GM12865 (cell line): ENCODE data around the gene C9orf50.

Experiments used
- DNase-seq: peaks from one replicate; pipeline ENCODE4 v3.0.0; 2010; ENCODE audit warnings: low read depth
- H3K4me3 ChIP-seq: 2 replicates; pipeline ENCODE4 v1.5.1; 2011; ENCODE audit warnings: mild to moderate bottlenecking, low read depth, low read length, control low read depth
- TF ChIP-seq, protein P1 (sequence below): IDR thresholded peaks from 2 replicates; pipeline ENCODE4 v1.5.1; 2011; ENCODE audit warnings: low read length, control low read depth, low read depth, inconsistent platforms; ENCODE audit not compliant: insufficient read depth; ENCODE audit errors: missing control alignments

The C9orf50 gene

DNA sequence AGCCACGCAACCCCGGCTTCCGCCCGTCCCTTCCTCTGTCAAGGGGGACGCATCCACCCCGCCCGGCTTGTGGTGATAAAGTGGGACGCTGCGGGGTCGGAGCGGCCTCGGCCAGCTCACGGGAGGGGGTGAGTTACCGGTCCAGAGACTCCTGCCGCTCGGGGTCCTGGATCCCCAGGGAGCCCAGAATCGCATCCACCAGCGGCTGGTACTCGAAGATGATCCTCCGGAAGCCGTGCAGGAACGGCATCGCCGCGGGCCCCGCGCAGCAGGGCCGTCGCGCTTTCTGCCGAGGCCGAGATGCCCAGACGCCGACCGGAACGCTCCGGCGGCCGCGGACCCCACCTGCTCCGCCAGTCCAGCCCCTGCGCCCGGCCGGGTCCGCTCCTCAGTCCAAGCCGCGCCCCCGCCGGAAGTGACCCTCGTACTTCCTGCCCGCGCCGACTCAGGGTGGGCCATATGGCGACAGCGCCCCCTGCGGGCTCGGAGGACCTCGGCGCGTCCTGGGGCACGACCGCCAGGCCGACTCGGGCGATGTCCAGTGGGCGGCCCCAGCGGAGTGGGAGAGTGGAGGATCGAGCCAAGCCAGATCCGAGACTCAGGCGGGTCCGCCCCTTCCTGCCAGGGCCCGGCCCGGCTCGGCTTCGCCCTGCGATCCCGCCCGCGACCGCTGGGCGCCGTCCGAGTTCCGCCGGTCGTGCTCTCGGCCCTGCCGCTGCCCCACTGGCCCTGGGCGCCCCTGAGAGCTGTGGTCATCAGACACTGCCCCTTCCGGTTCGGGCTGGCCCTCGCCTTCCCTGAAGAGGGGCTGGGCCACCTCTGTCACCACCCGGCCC lies 21.1 kb upstream of the C9orf50 start, which contains the start of gene ASB6:
TSS of gene ASB6 (minus strand) at position 402 of the 836 bp plus-strand sequence. CDS start at position 250, 152 bp downstream.
- H3K4me3 ChIP-seq, result peak within 1 kb of the TSS; percentile 95
- DNase-seq, result peak; percentile 97
- TF ChIP-seq, protein P1, sequence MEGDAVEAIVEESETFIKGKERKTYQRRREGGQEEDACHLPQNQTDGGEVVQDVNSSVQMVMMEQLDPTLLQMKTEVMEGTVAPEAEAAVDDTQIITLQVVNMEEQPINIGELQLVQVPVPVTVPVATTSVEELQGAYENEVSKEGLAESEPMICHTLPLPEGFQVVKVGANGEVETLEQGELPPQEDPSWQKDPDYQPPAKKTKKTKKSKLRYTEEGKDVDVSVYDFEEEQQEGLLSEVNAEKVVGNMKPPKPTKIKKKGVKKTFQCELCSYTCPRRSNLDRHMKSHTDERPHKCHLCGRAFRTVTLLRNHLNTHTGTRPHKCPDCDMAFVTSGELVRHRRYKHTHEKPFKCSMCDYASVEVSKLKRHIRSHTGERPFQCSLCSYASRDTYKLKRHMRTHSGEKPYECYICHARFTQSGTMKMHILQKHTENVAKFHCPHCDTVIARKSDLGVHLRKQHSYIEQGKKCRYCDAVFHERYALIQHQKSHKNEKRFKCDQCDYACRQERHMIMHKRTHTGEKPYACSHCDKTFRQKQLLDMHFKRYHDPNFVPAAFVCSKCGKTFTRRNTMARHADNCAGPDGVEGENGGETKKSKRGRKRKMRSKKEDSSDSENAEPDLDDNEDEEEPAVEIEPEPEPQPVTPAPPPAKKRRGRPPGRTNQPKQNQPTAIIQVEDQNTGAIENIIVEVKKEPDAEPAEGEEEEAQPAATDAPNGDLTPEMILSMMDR, result peak; percentile 85

DNA sequence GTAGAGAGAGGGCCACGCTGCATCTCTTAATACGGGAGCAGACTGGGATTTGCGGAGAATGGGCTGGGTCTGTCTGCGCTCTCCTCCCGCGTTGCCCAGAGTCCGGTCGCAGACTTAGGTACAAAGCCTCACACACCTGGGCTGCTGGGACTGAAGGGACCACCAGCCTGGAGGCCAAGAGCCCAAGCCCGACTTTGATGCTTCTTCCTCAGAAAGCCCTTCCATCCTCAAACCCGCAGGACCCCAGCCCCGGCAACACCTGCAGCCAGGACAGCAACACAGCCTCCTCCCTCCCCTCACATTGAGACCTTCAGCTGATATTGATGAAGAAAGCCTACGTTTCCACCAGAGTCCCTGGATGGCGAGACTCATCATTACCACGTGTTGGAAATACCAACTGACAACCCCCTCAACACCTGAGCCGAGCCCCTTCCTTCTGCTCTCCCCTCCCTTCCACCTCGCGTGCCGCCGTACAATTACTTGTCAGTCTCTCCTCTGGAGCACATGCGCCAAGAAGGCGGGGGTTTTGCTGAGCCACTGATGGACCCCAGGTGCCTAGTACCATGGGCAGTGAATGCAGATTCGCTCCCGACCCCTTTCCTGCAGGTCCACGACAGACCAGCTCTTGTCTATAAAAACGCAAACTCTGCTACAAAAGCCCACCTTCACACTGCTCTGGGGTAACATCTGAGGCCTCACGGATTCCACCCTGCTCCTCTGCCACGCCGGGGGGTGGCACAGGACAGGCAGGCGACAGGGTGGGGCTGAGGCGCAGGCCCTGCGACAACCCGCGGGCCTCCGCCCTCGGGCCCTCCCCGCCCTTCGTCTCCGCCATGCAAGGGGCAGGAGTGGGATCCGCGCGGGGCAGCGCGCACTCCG lies 20.2 kb upstream of the C9orf50 start:
- peak overlapping the region; percentile 95 for H3K4me3 ChIP-seq
- TF ChIP-seq, protein P1, result no peak
- no peak for DNase-seq

DNA sequence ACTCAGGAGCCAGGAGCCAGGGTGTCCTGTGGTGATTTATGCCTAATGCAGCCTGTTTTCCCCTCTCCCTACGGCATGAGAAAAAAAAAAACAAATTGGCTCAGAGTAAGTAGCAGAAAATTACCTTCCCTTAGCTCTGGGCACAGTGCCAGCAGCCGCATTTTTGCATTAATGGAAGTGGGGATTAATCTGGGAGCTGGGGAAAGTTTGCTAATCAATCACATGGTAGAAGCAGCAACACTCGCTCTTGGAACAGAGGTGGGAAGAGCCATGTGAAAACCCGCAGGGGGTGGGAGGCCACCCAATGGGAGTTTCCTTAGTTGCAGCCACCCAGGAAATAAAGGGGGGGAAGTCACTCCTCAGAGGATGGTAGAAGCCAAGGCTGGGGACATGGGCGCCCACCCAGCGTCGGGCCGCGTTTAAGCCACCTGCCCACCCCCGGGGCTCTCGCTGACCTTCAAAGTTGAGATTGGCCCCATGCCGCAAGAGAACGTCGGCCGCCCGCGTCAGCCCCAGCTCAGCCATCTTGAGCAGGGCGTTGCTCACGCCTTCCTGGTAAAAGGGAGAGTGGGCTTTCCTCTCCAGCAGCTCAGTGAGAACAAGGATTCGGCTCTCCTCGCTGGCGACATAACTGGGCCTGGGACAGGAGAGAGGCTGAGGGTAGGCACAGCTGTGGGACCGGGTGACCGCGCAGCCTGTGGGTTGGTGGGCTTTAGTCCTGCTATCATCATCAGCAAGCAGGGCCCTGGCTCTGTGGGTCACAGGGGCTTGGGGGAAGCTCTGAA lies 19.4 kb upstream of the C9orf50 start:
- DNase-seq, result no peak
- H3K4me3 ChIP-seq, result no peak overlapping the region
- TF ChIP-seq, protein P1, result no peak

DNA sequence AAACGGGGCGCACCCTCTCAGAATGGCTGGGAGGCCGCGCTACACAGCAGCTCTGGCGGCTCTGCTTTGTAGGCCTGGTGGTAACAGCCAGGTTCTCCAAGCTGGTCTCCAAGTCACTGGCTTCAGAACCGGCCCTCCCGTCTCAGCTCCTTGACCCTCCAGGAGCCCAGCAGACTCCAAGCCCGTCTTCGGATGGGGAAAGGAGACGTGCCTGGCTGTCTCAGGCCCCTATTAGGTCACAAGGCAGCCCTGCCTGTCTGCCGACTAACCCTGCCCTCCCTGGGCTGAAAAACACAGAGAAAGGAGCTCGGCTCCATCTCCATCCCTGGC lies 18.8 kb upstream of the C9orf50 start:
- TF ChIP-seq, protein P1, result no peak
- no peak overlapping the region for H3K4me3 ChIP-seq
- DNase-seq, result no peak

DNA sequence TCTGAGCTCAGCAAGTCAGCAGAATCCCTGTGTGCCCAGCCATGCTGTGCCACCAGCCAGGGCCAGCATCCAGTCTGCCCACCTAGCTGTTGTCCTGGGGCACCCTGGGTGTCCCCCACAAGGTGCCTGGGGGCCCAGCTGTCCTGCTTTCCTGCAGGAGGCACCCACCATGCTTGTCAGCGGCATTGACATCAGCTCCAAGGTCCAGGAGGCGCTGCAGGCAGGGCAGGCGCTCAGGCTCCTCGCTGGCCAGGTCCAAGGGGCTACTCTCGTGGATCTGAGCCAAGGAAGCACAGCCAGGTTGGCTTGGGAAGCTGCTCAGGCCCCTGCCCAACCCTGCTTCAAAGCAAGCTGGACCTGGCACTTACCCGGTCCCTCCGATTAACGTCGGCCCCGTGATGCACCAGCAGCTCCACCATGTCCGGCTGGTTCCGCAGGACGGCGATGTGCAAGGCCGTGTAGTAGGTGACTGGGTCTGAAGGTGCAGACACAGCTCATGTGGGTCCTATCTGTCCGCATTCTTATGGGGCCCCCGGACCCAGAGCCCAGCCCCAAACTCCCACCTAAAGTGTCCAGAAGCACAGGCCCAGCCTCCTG lies 18.2 kb upstream of the C9orf50 start:
- no peak overlapping the region for H3K4me3 ChIP-seq
- TF ChIP-seq, protein P1, result no peak
- DNase-seq, result no peak
